ENCODE results near the gene ARHGAP28. TPM values are rescaled to one million over a fixed set of nuclear protein-coding genes. Genes with fewer than 3 reads are reported as not detected.

ARHGAP28 gene
- total RNA-seq, 3 donors from 2014 or later: 2.0 to 6.8 (median 2.6) TPM

GRCh38 chr18:6885992-6886796 lies 156.7 kb downstream of the ARHGAP28 start:
- intact Hi-C loops (cut with DNase I, micrococcal nuclease): loop anchor here (5.0 to 10.0 kb wide), 2 partner anchors 341 to 344 kb away; no protein-coding TSS in a partner anchor
- TF ChIP-seq CTCF (IDR thresholded peaks at IDR 0.05): no peak

GRCh38 chr18:6886797-6887330 lies 157.3 kb downstream of the ARHGAP28 start:
- no peak for ATAC-seq
- H3K4me1 ChIP-seq (ENCODE audit: low read depth): no peaks in the 10 kb centered on the region
- no peak overlapping the region for H3K4me3 ChIP-seq
- no peak for TF ChIP-seq CTCF (IDR thresholded peaks at IDR 0.05)
- H3K9me3 ChIP-seq: no peaks in the 10 kb centered on the region
- DNase-seq: no peak
- H3K36me3 ChIP-seq (ENCODE audit: low read depth): no peaks in the 10 kb centered on the region
- intact Hi-C loops (cut with DNase I, micrococcal nuclease): loop anchor here (5.0 to 10.0 kb wide), 2 partner anchors 342 to 345 kb away; no protein-coding TSS in a partner anchor

More at GRCh38 chr18:6885992-6886796, 156.7 kb downstream of the ARHGAP28 start:
- Histone ChIP-seq H3K9me3 (no peaks in the 10 kb centered on the region), H3K4me3 (no peak overlapping the region), H3K4me1 (ENCODE audit: low read depth) (no peaks in the 10 kb centered on the region), H3K36me3 (ENCODE audit: low read depth) (no peaks in the 10 kb centered on the region)
- DNase-seq (peak in 1 of 3 donors; percentile 63), ATAC-seq (peak; percentile 65)

- H3K4me1 ChIP-seq (ENCODE audit: low read depth): no peaks in the 10 kb centered on the region
- ATAC-seq (no peak), DNase-seq (no peak)
- intact Hi-C loops (cut with DNase I, micrococcal nuclease): no loop called here
- no peak overlapping the region for H3K4me3 ChIP-seq
- H3K9me3 ChIP-seq: no peaks in the 10 kb centered on the region
- H3K36me3 ChIP-seq (ENCODE audit: low read depth): no peaks in the 10 kb centered on the region
- TF ChIP-seq CTCF (IDR thresholded peaks at IDR 0.05): no peak
Measured at GRCh38 chr18:6891788-6892187, 162.3 kb downstream of the ARHGAP28 start.

- intact Hi-C loops (cut with DNase I, micrococcal nuclease): no loop called here
- no peaks in the 10 kb centered on the region for H3K36me3 ChIP-seq (ENCODE audit: low read depth)
- DNase-seq: no peak
- no peak overlapping the region for H3K4me3 ChIP-seq
- H3K4me1 ChIP-seq (ENCODE audit: low read depth): no peaks in the 10 kb centered on the region
- H3K9me3 ChIP-seq: no peaks in the 10 kb centered on the region
- no peak for ATAC-seq
- TF ChIP-seq CTCF (IDR thresholded peaks at IDR 0.05): no peak
Measured at GRCh38 chr18:6901286-6901926, 171.9 kb downstream of the ARHGAP28 start.

- DNase-seq (no peak), ATAC-seq (no peak)
- no peaks in the 10 kb centered on the region for H3K9me3 ChIP-seq
- TF ChIP-seq CTCF (IDR thresholded peaks at IDR 0.05): no peak
- no peaks in the 10 kb centered on the region for H3K36me3 ChIP-seq (ENCODE audit: low read depth)
- no peaks in the 10 kb centered on the region for H3K4me1 ChIP-seq (ENCODE audit: low read depth)
- H3K4me3 ChIP-seq: no peak overlapping the region
- intact Hi-C loops (cut with DNase I, micrococcal nuclease): no loop called here
Measured at GRCh38 chr18:6917072-6917471, 187.6 kb downstream of the ARHGAP28 start.

Data from mucosa of descending colon (tissue), 3 donors.